ENCODE results near the gene PRIMA1.

GRCh38 chr14:93792391-93792790 is 4.1 kb upstream of the PRIMA1 start:
- TF ChIP-seq EZH2 (IDR thresholded peaks at IDR 0.05; ENCODE audit: low read depth, unreplicated experiment) = no peak
- TF ChIP-seq, protein P1, sequence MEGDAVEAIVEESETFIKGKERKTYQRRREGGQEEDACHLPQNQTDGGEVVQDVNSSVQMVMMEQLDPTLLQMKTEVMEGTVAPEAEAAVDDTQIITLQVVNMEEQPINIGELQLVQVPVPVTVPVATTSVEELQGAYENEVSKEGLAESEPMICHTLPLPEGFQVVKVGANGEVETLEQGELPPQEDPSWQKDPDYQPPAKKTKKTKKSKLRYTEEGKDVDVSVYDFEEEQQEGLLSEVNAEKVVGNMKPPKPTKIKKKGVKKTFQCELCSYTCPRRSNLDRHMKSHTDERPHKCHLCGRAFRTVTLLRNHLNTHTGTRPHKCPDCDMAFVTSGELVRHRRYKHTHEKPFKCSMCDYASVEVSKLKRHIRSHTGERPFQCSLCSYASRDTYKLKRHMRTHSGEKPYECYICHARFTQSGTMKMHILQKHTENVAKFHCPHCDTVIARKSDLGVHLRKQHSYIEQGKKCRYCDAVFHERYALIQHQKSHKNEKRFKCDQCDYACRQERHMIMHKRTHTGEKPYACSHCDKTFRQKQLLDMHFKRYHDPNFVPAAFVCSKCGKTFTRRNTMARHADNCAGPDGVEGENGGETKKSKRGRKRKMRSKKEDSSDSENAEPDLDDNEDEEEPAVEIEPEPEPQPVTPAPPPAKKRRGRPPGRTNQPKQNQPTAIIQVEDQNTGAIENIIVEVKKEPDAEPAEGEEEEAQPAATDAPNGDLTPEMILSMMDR (conservative IDR thresholded peaks at IDR 0.05; ENCODE audit: low read depth in 2 of 2) = no peak
- no peak for TF ChIP-seq REST (IDR thresholded peaks at IDR 0.05; ENCODE audit: unreplicated experiment)
- no peak for TF ChIP-seq EZH2phosphoT487 (IDR thresholded peaks at IDR 0.05; ENCODE audit: unreplicated experiment)
- no peak for TF ChIP-seq CREB1 (CRISPR knock-in tag; IDR thresholded peaks at IDR 0.05; ENCODE audit: low read depth)
- TF ChIP-seq POLR2AphosphoS5 (IDR thresholded peaks at IDR 0.05; ENCODE audit: low read depth) = no peak
- no peak for TF ChIP-seq ETS1 (IDR thresholded peaks at IDR 0.05)
- TF ChIP-seq JUNB (IDR thresholded peaks at IDR 0.05; ENCODE audit: unreplicated experiment) = no peak
- TF ChIP-seq ZNF114 (CRISPR knock-in tag; IDR thresholded peaks at IDR 0.05) = no peak
- TF ChIP-seq STAT1 (IDR thresholded peaks at IDR 0.05; ENCODE audit: unreplicated experiment) = no peak
- no peak for TF ChIP-seq ZNF462 (CRISPR knock-in tag; IDR thresholded peaks at IDR 0.05)
- TF ChIP-seq ZNF331 (CRISPR knock-in tag; IDR thresholded peaks at IDR 0.05; ENCODE audit: low read depth) = no peak
- TF ChIP-seq NANOG (IDR thresholded peaks at IDR 0.05; ENCODE audit: borderline replicate concordance) = no peak

Measured in GM23338 (cell line).